K562 (cell line): ENCODE measurements around the gene IP6K3. TPM values are rescaled to one million over a fixed set of nuclear protein-coding genes. Genes with fewer than 3 reads are reported as not detected.
A peak's percentile ranks its signal among the peaks of the same experiment; 100 is the strongest.

Experiments used
- ATAC-seq: fragments of 200-7000 bp; cut with Tn5 transposase; 3 replicates; pipeline ENCODE4 v1.9.1; 2020; ENCODE audit warnings: moderate library complexity
- BruUV-seq: library from RNA; stranded (reverse); fragments of 400-500 nt; replicated peaks from 2 replicates; lab custom pipeline; 2021; lab: Mats Ljungman, UMichigan
- CTCF ChIA-PET: fragments of 300-600 bp; formaldehyde crosslinking; extraction: SDS; loops from one replicate; lab custom pipeline; 2021; ENCODE audit warnings: low intra/inter-chr PET ratio; lab: Yijun Ruan, JAX
- POLR2A ChIA-PET: fragments of 300-600, 350-650 bp; sonication (Branson Sonifier 250); formaldehyde crosslinking; extraction: SDS; loops from one replicate; lab custom pipeline; 2021; ENCODE audit warnings: antibody characterized with exemption, inconsistent platforms; lab: Yijun Ruan, JAX
- DNase-seq, 4 experiments: peaks; one replicate each; pipeline versions ENCODE4 v3.0.0 to v3.0.0-alpha.2; 2011 to 2018; ENCODE audit warnings: low spot score in 3 of 4, mixed read lengths in 3 of 4; ENCODE audit errors: extremely low read depth in 1 of 4
- FAIRE-seq: peaks from 2 replicates; lab custom pipeline; 2011; peaks lifted over from hg19 to GRCh38; lab: Jason Lieb, UNC
- H2AFZ ChIP-seq: 2 replicates; pipeline ENCODE4 v1.6.0; 2011; ENCODE audit warnings: low read depth, low read length, control low read depth, inconsistent platforms
- H3K27ac ChIP-seq: fragments of 200-600 bp; 3 replicates; pipeline ENCODE4 v1.8.0; 2011; ENCODE audit warnings: low read depth, mild to moderate bottlenecking, control low read depth, inconsistent platforms, low read length, moderate library complexity, mixed read lengths; ENCODE audit errors: extremely low read depth
- H3K27me3 ChIP-seq, 2 experiments: fragments of 300-600 bp in 1 of 2; 2 replicates in 1 of 2; 3 replicates in 1 of 2; pipeline versions ENCODE4 v1.6.0 to v1.8.0; 2011; ENCODE audit warnings: inconsistent platforms in 2 of 2, low read length in 2 of 2, mild to moderate bottlenecking in 1 of 2, mixed read lengths in 1 of 2, moderate library complexity in 1 of 2; ENCODE audit not compliant: control insufficient read depth in 2 of 2, insufficient read depth in 2 of 2
- H3K36me3 ChIP-seq: fragments of 300-600 bp; 3 replicates; pipeline ENCODE4 v1.8.0; 2011; ENCODE audit warnings: mild to moderate bottlenecking, low read length, inconsistent platforms; ENCODE audit not compliant: control insufficient read depth, insufficient read depth
- H3K4me1 ChIP-seq, 2 experiments: fragments of 200-600 bp in 1 of 2; replicated peaks in 1 of 2; 2 replicates in 1 of 2; 3 replicates in 1 of 2; pipeline versions ENCODE4 v1.5.1 to v1.8.0; 2011; ENCODE audit warnings: inconsistent platforms in 2 of 2, low read length in 2 of 2, mild to moderate bottlenecking in 1 of 2, mixed read lengths in 1 of 2, moderate library complexity in 1 of 2; ENCODE audit not compliant: control insufficient read depth in 2 of 2, insufficient read depth in 2 of 2
- H3K4me2 ChIP-seq: 2 replicates; pipeline ENCODE4 v1.6.1; 2011; ENCODE audit warnings: low read length, control low read depth, inconsistent platforms, mixed read lengths; ENCODE audit not compliant: insufficient read depth
- H3K4me3 ChIP-seq: fragments of 200-600 bp; sonication (generic), shearing (Covaris generic); 2 replicates; pipeline ENCODE4 v1.5.1; 2016; ENCODE audit warnings: control low read depth, inconsistent platforms
- H3K79me2 ChIP-seq: fragments of 200-600 bp; 3 replicates; pipeline ENCODE4 v1.8.0; 2011; ENCODE audit warnings: low read length, inconsistent platforms; ENCODE audit not compliant: control insufficient read depth, insufficient read depth
- H3K9ac ChIP-seq, 2 experiments: 2 replicates each; pipeline versions ENCODE4 v1.6.0 to v1.6.1; 2011; ENCODE audit warnings: low read depth in 2 of 2, low read length in 2 of 2, control low read depth in 1 of 2, inconsistent platforms in 1 of 2, mild to moderate bottlenecking in 1 of 2, mixed read lengths in 1 of 2; ENCODE audit not compliant: insufficient read depth in 1 of 2
- H3K9me1 ChIP-seq: one replicate; pipeline ENCODE4 v1.6.0; 2011; ENCODE audit warnings: inconsistent platforms, mild to moderate bottlenecking, low read length, moderate library complexity; ENCODE audit not compliant: control insufficient read depth, insufficient read depth
- H3K9me3 ChIP-seq: replicated peaks from 2 replicates; pipeline ENCODE4 v1.5.1; 2011; ENCODE audit warnings: low read depth, low read length, inconsistent platforms; ENCODE audit not compliant: control insufficient read depth, insufficient read depth
- H4K20me1 ChIP-seq: replicated peaks from 2 replicates; pipeline ENCODE4 v1.6.1; 2011; ENCODE audit warnings: low read length, inconsistent platforms, mixed read lengths; ENCODE audit not compliant: control insufficient read depth, insufficient read depth
- CCAR2 ChIP-seq: fragments of 200-400 bp; formaldehyde crosslinking; IDR thresholded peaks from 2 replicates; pipeline ENCODE4 v1.6.1; 2017; ENCODE audit warnings: mild to moderate bottlenecking, low read depth, low read length
- ZFP36 ChIP-seq: fragments of 150-350 bp; IDR thresholded peaks from 2 replicates; pipeline ENCODE4 v1.6.1; 2018; ENCODE audit warnings: low read length, low read depth; ENCODE audit not compliant: partially characterized antibody
- WGBS: fragments of 100-300 bp; shearing (Covaris generic); methylation state at CpG from one replicate; pipeline ENCODE4 v1.1.6; 2016; ENCODE audit warnings: low coverage, mixed read lengths; ENCODE audit not compliant: insufficient coverage; ENCODE audit errors: missing lambda C conversion rate; 5-methylcytosine and 5-hydroxymethylcytosine counted together
- in situ Hi-C: fragments of 300-500 bp; cut with MboI; formaldehyde crosslinking; loops from 4 replicates; pipeline ENCODE4 v1.15.0; 2018; ENCODE audit warnings: inconsistent platforms, mixed read lengths
- intact Hi-C: fragments of 100-400 bp; cut with micrococcal nuclease; formaldehyde crosslinking; loops from 2 replicates; pipeline ENCODE4 v1.14.2; 2022
- microRNA counts: library from miRNA; unstranded; fragments of <30 nt; microRNA quantifications from one replicate; lab custom pipeline; 2016
- microRNA-seq: library from miRNA; unstranded; fragments of <30 nt; microRNA quantifications from one replicate; pipeline ENCODE4, GENCODE V29; 2018; ENCODE audit warnings: borderline microRNAs expressed
- polyA plus RNA-seq, 8 experiments: library from polyadenylated mRNA; depleted of rRNA in 4 of 8; stranded (reverse) in 5 of 8; unstranded in 3 of 8; fragments of >200 nt; fragmentation: Nextera tagmentation in 2 of 8; fragmentation: Illumina TruSeq in 1 of 8; extraction: Ambion mirVana in 2 of 8; extraction: Trizol in 1 of 8; gene quantifications; 2 replicates each; pipeline versions ENCODE4 v1.2.1 to v1.2.3, GENCODE V29; 2011 to 2014; ENCODE audit warnings: inconsistent platforms in 1 of 8, missing spikeins in 1 of 8
- small RNA-seq: library from RNA; depleted of rRNA; stranded (forward); fragments of <200 nt; gene quantifications from one replicate; pipeline ENCODE3, GENCODE V24; 2014
- total RNA-seq, 7 experiments: library from RNA; depleted of rRNA in 6 of 7; stranded (reverse); fragments of >200 nt in 6 of 7; fragmentation: Illumina TruSeq in 2 of 7; extraction: Trizol in 2 of 7; gene quantifications; 2 replicates each; pipeline versions ENCODE4 v1.2.1 to v1.2.3, GENCODE V29; 2011 to 2021; ENCODE audit warnings: low replicate concordance in 1 of 7

The IP6K3 gene
- total and polyA plus RNA-seq, 9 of the 15 experiments (the other 6 are each of a cell fraction or from before 2014, with no cell fraction given), result not detected

DNA sequence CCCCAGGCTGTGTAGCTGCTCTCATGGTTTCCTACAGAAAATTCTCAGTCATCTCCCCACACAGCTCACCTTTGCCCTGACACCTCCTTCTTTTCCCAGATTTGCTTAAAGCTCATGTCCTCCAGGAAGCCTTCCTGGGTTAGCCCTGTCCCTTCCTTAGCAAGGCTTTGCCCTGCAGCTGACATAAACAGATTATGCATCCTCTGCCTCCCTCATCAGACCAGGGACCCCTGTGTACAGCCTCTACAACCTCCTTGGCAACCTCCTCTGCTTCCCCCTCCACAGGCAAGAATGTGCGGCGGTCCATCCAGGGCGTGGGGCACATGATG, 75.0 kb downstream of the IP6K3 start:
- CTCF ChIA-PET, result no interaction called here
- H3K36me3 ChIP-seq, result peaks cover 97% of the 10 kb centered on the region
- H3K9ac ChIP-seq, result no peak overlapping the region

More for the DNA sequence above, 75.0 kb downstream of the IP6K3 start:
- BruUV-seq, result no TSS peak
- Histone ChIP-seq H3K4me2 (no peak overlapping the region), H3K27me3 (no peaks in the 10 kb centered on the region), H3K27ac (no peak overlapping the region), H3K4me3 (no peak overlapping the region), H3K79me2 (no peaks in the 10 kb centered on the region), H3K9me1 (no peaks in the 10 kb centered on the region), H4K20me1 (0 out of 2 replicates have a peak, but pooled peaks cover 3% of the 10 kb centered on the region), H3K9me3 (no peaks in the 10 kb centered on the region), H3K4me1 (peaks cover 0 to 31% of the 10 kb centered on the region in 2 experiments; a peak in 3 of 5 replicates), H2AFZ (no peak overlapping the region)
- WGBS, result 95% methylated on average over 3 of the region's 3 CpGs
- intact Hi-C loops, result loop anchor here (2.0 kb wide), 1 partner anchor 81 kb away; no protein-coding TSS in a partner anchor
- in situ Hi-C loops, result no loop called here
- POLR2A ChIA-PET, result no interaction called here
- no peak for DNase-seq
- FAIRE-seq, result no peak
- ATAC-seq, result no peak
- peak; percentile 76 for TF ChIP-seq ZFP36
- TF ChIP-seq CCAR2, result no peak

MicroRNA genes within 50 kb of the gene (microRNA counts, 767-probe panel; counts per million panel counts)
- 1,510 counts per million, percentile 37 among the panel's probes with 10 or more counts for microRNA hsa-miR-3934 (lab: Ali Mortazavi, UCI)

Small RNAs within 50 kb of the gene (microRNA-seq; reads per million reads assigned to microRNA genes)
- 5.9 reads per million, percentile 49 among the genes with 10 or more reads in this experiment for gene MIR3934

Small RNAs within 50 kb of the gene (small RNA-seq; reads per million reads assigned to genes)
- not detected for gene MIR3934

Other genes starting within 250 kb of the IP6K3 start
- gene BAK1, start 166.6 kb downstream of the IP6K3 start, total RNA-seq (2014; rRNA removed), result 11.5 and 14.8 TPM in 2 replicates
- 14.4 and 16.5 TPM in 2 replicates for gene BAK1, start 166.6 kb downstream of the IP6K3 start, total RNA-seq (2014; rRNA removed; fragmentation: Illumina TruSeq; extraction: Trizol)
- 24.6 and 26.0 TPM in 2 replicates for gene BAK1, start 166.6 kb downstream of the IP6K3 start, total RNA-seq (2015; rRNA removed; fragmentation: Illumina TruSeq; extraction: Trizol)
- gene BAK1, start 166.6 kb downstream of the IP6K3 start, total RNA-seq (2021), result 28.2 and 30.7 TPM in 2 replicates
- gene BAK1, start 166.6 kb downstream of the IP6K3 start, polyA plus RNA-seq (2011; rRNA removed), result 18.9 and 22.7 TPM in 2 replicates
- 23.7 and 28.2 TPM in 2 replicates for gene BAK1, start 166.6 kb downstream of the IP6K3 start, polyA plus RNA-seq (2014; fragmentation: Illumina TruSeq; extraction: Trizol)
- 1 to 10 TPM; 5.4 to 9.7 TPM for gene BAK1, start 166.6 kb downstream of the IP6K3 start, polyA plus RNA-seq (2014; fragmentation: Nextera tagmentation; extraction: Ambion mirVana)
- gene BAK1, start 166.6 kb downstream of the IP6K3 start, polyA plus RNA-seq (2014; rRNA removed), result 24.1 and 26.2 TPM in 2 replicates
- 13.2 and 17.2 TPM in 2 replicates for gene ITPR3, start 125.6 kb downstream of the IP6K3 start, total RNA-seq (2014; rRNA removed)
- gene ITPR3, start 125.6 kb downstream of the IP6K3 start, total RNA-seq (2014; rRNA removed; fragmentation: Illumina TruSeq; extraction: Trizol), result 4.9 and 7.0 TPM in 2 replicates
- 7.0 and 7.7 TPM in 2 replicates for gene ITPR3, start 125.6 kb downstream of the IP6K3 start, total RNA-seq (2015; rRNA removed; fragmentation: Illumina TruSeq; extraction: Trizol)
- 31.2 and 35.7 TPM in 2 replicates for gene ITPR3, start 125.6 kb downstream of the IP6K3 start, total RNA-seq (2021)
- gene ITPR3, start 125.6 kb downstream of the IP6K3 start, polyA plus RNA-seq (2011; rRNA removed), result 14.7 and 22.4 TPM in 2 replicates
- 20.5 and 22.0 TPM in 2 replicates for gene ITPR3, start 125.6 kb downstream of the IP6K3 start, polyA plus RNA-seq (2014; fragmentation: Illumina TruSeq; extraction: Trizol)
- gene ITPR3, start 125.6 kb downstream of the IP6K3 start, polyA plus RNA-seq (2014; fragmentation: Nextera tagmentation; extraction: Ambion mirVana), result under 1 TPM; 0.39 to 0.73 TPM
- gene ITPR3, start 125.6 kb downstream of the IP6K3 start, polyA plus RNA-seq (2014; rRNA removed), result 20.9 and 23.7 TPM in 2 replicates
- 63.3 and 92.9 TPM in 2 replicates for gene UQCC2, start 35.2 kb downstream of the IP6K3 start, total RNA-seq (2014; rRNA removed)
- 140 and 158 TPM in 2 replicates for gene UQCC2, start 35.2 kb downstream of the IP6K3 start, total RNA-seq (2014; rRNA removed; fragmentation: Illumina TruSeq; extraction: Trizol)
- 113 and 133 TPM in 2 replicates for gene UQCC2, start 35.2 kb downstream of the IP6K3 start, total RNA-seq (2015; rRNA removed; fragmentation: Illumina TruSeq; extraction: Trizol)
- gene UQCC2, start 35.2 kb downstream of the IP6K3 start, total RNA-seq (2021), result 161 and 179 TPM in 2 replicates
- 128 and 161 TPM in 2 replicates for gene UQCC2, start 35.2 kb downstream of the IP6K3 start, polyA plus RNA-seq (2011; rRNA removed)
- 110 and 119 TPM in 2 replicates for gene UQCC2, start 35.2 kb downstream of the IP6K3 start, polyA plus RNA-seq (2014; fragmentation: Illumina TruSeq; extraction: Trizol)
- 100 to 1,000 TPM; 832 to 927 TPM for gene UQCC2, start 35.2 kb downstream of the IP6K3 start, polyA plus RNA-seq (2014; fragmentation: Nextera tagmentation; extraction: Ambion mirVana)
- gene UQCC2, start 35.2 kb downstream of the IP6K3 start, polyA plus RNA-seq (2014; rRNA removed), result 58.5 and 98.3 TPM in 2 replicates
- 30.8 and 42.0 TPM in 2 replicates for gene LEMD2, start 42.2 kb upstream of the IP6K3 start, total RNA-seq (2014; rRNA removed)
- 24.3 and 28.2 TPM in 2 replicates for gene LEMD2, start 42.2 kb upstream of the IP6K3 start, total RNA-seq (2014; rRNA removed; fragmentation: Illumina TruSeq; extraction: Trizol)
- 36.4 and 44.5 TPM in 2 replicates for gene LEMD2, start 42.2 kb upstream of the IP6K3 start, total RNA-seq (2015; rRNA removed; fragmentation: Illumina TruSeq; extraction: Trizol)
- gene LEMD2, start 42.2 kb upstream of the IP6K3 start, total RNA-seq (2021), result 36.4 and 42.6 TPM in 2 replicates
- 46.3 and 50.4 TPM in 2 replicates for gene LEMD2, start 42.2 kb upstream of the IP6K3 start, polyA plus RNA-seq (2011; rRNA removed)
- 26.4 and 26.7 TPM in 2 replicates for gene LEMD2, start 42.2 kb upstream of the IP6K3 start, polyA plus RNA-seq (2014; fragmentation: Illumina TruSeq; extraction: Trizol)
- under 1 TPM; 0.32 to 0.37 TPM for gene LEMD2, start 42.2 kb upstream of the IP6K3 start, polyA plus RNA-seq (2014; fragmentation: Nextera tagmentation; extraction: Ambion mirVana)
- gene LEMD2, start 42.2 kb upstream of the IP6K3 start, polyA plus RNA-seq (2014; rRNA removed), result 34.3 and 41.4 TPM in 2 replicates
- gene MLN, start 57.1 kb upstream of the IP6K3 start, total RNA-seq (2014; rRNA removed), result not detected in 2 replicates
- not detected in 2 replicates for gene MLN, start 57.1 kb upstream of the IP6K3 start, total RNA-seq (2014; rRNA removed; fragmentation: Illumina TruSeq; extraction: Trizol)
- gene MLN, start 57.1 kb upstream of the IP6K3 start, total RNA-seq (2015; rRNA removed; fragmentation: Illumina TruSeq; extraction: Trizol), result not detected in 2 replicates
- gene MLN, start 57.1 kb upstream of the IP6K3 start, total RNA-seq (2021), result not detected in 2 replicates
- not detected in 2 replicates for gene MLN, start 57.1 kb upstream of the IP6K3 start, polyA plus RNA-seq (2011; rRNA removed)
- gene MLN, start 57.1 kb upstream of the IP6K3 start, polyA plus RNA-seq (2014; fragmentation: Illumina TruSeq; extraction: Trizol), result not detected in 2 replicates
- gene MLN, start 57.1 kb upstream of the IP6K3 start, polyA plus RNA-seq (2014; fragmentation: Nextera tagmentation; extraction: Ambion mirVana), result not detected
- gene MLN, start 57.1 kb upstream of the IP6K3 start, polyA plus RNA-seq (2014; rRNA removed), result not detected in 2 replicates